Measurements from ENCODE around the gene MRNIP.

Gene MRNIP

DNA sequence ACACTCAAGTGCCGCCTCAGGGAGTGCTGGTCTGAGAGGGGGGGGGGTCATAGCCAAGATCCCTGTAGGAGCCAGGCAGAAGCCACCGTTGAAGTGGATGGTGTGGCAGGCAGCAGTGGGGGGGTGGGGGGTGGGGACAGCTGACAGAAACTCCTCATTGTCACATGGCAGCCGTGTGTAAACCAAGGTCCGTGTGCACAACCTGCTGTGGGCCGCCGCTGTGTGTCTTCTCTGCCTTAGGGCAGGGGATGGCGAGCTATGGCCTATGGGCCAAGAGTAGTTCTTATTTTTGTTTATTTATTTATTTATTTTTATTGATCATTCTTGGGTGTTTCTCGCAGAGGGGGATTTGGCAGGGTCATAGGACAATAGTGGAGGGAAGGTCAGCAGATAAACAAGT, 24.5 kb downstream of the MRNIP start:
- Histone ChIP-seq H3K27ac (ENCODE audit: low read depth, low read length, poor library complexity, severe bottlenecking) (no peak overlapping the region), H2AFZ (ENCODE audit: low read length) (no peak overlapping the region), H3F3A (ENCODE audit: insufficient read depth, low read length) (no peaks in the 10 kb centered on the region), H3K4me1 (ENCODE audit: insufficient read depth, low read length, severe bottlenecking) (no peaks in the 10 kb centered on the region), H3K9me2 (ENCODE audit: low read depth, low read length) (no peaks in the 10 kb centered on the region), H3K4me2 (ENCODE audit: low read length) (no peak overlapping the region), H3K27me3 (ENCODE audit: insufficient read depth, low read length) (no peaks in the 10 kb centered on the region), H3K4me3 (ENCODE audit: low read depth, low read length, poor library complexity, severe bottlenecking) (no peak overlapping the region), H3K9ac (ENCODE audit: low read length) (no peak overlapping the region), H3K9me3 (ENCODE audit: low read length) (no peaks in the 10 kb centered on the region), H3K79me2 (ENCODE audit: insufficient read depth, low read length) (no peaks in the 10 kb centered on the region), H3K36me3 (ENCODE audit: insufficient read depth, low read length) (peaks cover 82% of the 10 kb centered on the region), H4K20me1 (ENCODE audit: insufficient read depth, low read length) (no peaks in the 10 kb centered on the region)
- no peak for TF ChIP-seq EZH2 (IDR thresholded peaks at IDR 0.05; ENCODE audit: borderline replicate concordance, low read length)
- TF ChIP-seq, protein P1, sequence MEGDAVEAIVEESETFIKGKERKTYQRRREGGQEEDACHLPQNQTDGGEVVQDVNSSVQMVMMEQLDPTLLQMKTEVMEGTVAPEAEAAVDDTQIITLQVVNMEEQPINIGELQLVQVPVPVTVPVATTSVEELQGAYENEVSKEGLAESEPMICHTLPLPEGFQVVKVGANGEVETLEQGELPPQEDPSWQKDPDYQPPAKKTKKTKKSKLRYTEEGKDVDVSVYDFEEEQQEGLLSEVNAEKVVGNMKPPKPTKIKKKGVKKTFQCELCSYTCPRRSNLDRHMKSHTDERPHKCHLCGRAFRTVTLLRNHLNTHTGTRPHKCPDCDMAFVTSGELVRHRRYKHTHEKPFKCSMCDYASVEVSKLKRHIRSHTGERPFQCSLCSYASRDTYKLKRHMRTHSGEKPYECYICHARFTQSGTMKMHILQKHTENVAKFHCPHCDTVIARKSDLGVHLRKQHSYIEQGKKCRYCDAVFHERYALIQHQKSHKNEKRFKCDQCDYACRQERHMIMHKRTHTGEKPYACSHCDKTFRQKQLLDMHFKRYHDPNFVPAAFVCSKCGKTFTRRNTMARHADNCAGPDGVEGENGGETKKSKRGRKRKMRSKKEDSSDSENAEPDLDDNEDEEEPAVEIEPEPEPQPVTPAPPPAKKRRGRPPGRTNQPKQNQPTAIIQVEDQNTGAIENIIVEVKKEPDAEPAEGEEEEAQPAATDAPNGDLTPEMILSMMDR (IDR thresholded peaks at IDR 0.05; ENCODE audit: low read length), result no peak

DNA sequence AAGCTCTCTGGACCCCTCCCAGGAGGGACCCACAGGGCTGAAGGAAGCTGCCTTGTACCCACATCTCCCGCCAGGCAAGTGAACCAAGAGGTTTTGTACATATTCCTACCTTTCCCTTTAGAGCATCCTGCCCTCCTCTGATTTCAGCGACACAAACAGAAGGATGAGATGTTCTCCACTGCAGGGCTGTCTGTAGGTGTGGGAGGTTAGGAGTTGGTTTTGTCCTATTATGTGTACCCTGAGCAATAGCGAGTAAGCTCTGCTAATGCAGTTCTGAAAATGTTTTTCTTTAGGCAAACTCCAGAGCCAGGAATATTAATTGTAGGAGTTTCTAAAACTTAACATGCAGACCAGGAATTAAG, 24.9 kb downstream of the MRNIP start:
- H3K36me3 ChIP-seq (ENCODE audit: insufficient read depth, low read length), result peaks cover 85% of the 10 kb centered on the region
- H3K79me2 ChIP-seq (ENCODE audit: insufficient read depth, low read length), result no peaks in the 10 kb centered on the region
- H3K9ac ChIP-seq (ENCODE audit: low read length), result no peak overlapping the region
- H2AFZ ChIP-seq (ENCODE audit: low read length), result no peak overlapping the region
- no peak overlapping the region for H3K4me3 ChIP-seq (ENCODE audit: low read depth, low read length, poor library complexity, severe bottlenecking)
- no peaks in the 10 kb centered on the region for H3K9me3 ChIP-seq (ENCODE audit: low read length)
- no peaks in the 10 kb centered on the region for H3K4me1 ChIP-seq (ENCODE audit: insufficient read depth, low read length, severe bottlenecking)
- no peaks in the 10 kb centered on the region for H4K20me1 ChIP-seq (ENCODE audit: insufficient read depth, low read length)
- no peaks in the 10 kb centered on the region for H3K9me2 ChIP-seq (ENCODE audit: low read depth, low read length)
- no peaks in the 10 kb centered on the region for H3K27me3 ChIP-seq (ENCODE audit: insufficient read depth, low read length)
- no peak overlapping the region for H3K4me2 ChIP-seq (ENCODE audit: low read length)
- no peaks in the 10 kb centered on the region for H3F3A ChIP-seq (ENCODE audit: insufficient read depth, low read length)
- H3K27ac ChIP-seq (ENCODE audit: low read depth, low read length, poor library complexity, severe bottlenecking), result no peak overlapping the region
- TF ChIP-seq EZH2 (IDR thresholded peaks at IDR 0.05; ENCODE audit: borderline replicate concordance, low read length), result no peak
- TF ChIP-seq, protein P1 (IDR thresholded peaks at IDR 0.05; ENCODE audit: low read length), result no peak

DNA sequence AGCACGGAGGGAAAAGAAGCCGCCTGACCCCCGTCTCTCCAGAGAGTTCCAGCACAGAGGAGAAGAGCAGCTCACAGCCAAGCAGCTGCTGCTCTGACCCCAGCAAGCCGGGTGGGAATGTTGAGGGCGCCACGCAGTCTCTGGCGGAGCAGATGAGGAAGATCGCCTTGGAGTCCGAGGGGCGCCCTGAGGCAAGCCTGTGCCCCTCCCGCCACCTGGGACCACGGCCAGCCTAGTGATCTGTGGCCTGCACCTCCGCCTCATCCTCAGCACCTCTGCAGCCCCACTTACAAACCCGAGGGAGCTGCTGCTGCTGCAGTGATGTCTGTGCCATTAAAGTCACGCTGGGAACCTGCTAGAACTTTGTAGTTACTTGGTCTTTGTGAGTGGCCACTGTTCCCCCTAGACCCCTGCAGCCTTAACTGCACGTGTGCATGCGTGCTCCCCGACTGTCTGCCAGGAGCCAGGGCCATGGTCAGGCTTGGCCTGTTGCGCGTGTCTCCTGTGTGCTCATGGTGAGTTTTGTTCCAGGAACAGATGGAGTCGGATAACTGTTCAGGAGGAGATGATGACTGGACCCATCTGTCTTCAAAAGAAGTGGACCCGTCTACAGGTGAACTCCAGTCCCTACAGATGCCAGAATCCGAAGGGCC, 25.4 kb downstream of the MRNIP start:
- Histone ChIP-seq H3F3A (ENCODE audit: insufficient read depth, low read length) (no peaks in the 10 kb centered on the region), H3K4me1 (ENCODE audit: insufficient read depth, low read length, severe bottlenecking) (no peaks in the 10 kb centered on the region), H3K27ac (ENCODE audit: low read depth, low read length, poor library complexity, severe bottlenecking) (no peak overlapping the region), H3K36me3 (ENCODE audit: insufficient read depth, low read length) (peaks cover 85% of the 10 kb centered on the region), H3K9me2 (ENCODE audit: low read depth, low read length) (no peaks in the 10 kb centered on the region), H3K9ac (ENCODE audit: low read length) (no peak overlapping the region), H3K4me2 (ENCODE audit: low read length) (no peak overlapping the region), H3K79me2 (ENCODE audit: insufficient read depth, low read length) (no peaks in the 10 kb centered on the region), H2AFZ (ENCODE audit: low read length) (no peak overlapping the region), H4K20me1 (ENCODE audit: insufficient read depth, low read length) (no peaks in the 10 kb centered on the region), H3K4me3 (ENCODE audit: low read depth, low read length, poor library complexity, severe bottlenecking) (no peak overlapping the region), H3K27me3 (ENCODE audit: insufficient read depth, low read length) (no peaks in the 10 kb centered on the region), H3K9me3 (ENCODE audit: low read length) (no peaks in the 10 kb centered on the region)
- TF ChIP-seq, protein P1 (IDR thresholded peaks at IDR 0.05; ENCODE audit: low read length), result no peak
- TF ChIP-seq EZH2 (IDR thresholded peaks at IDR 0.05; ENCODE audit: borderline replicate concordance, low read length), result no peak

Measured in OCI-LY1 (cell line).